KMS-11 (cell line): ENCODE data around the gene DAP.

Experiments used
- H2AFZ ChIP-seq: fragments of 200-600 bp; sonication (generic); 2 replicates; pipeline ENCODE4 v1.6.1; 2016; ENCODE audit warnings: antibody characterized with exemption, mixed run types, low read depth
- H3K27ac ChIP-seq: fragments of 200-600 bp; sonication (generic); 2 replicates; pipeline ENCODE4 v1.6.1; 2016; ENCODE audit warnings: mild to moderate bottlenecking, mixed run types
- H3K27me3 ChIP-seq: fragments of 200-600 bp; sonication (generic); 2 replicates; pipeline ENCODE4 v1.6.1; 2017; ENCODE audit warnings: mild to moderate bottlenecking, low read depth, mixed run types, moderate library complexity; ENCODE audit not compliant: insufficient read depth
- H3K36me3 ChIP-seq: fragments of 200-600 bp; sonication (generic); 2 replicates; pipeline ENCODE4 v1.6.1; 2017; ENCODE audit warnings: mild to moderate bottlenecking, mixed run types; ENCODE audit not compliant: insufficient read depth
- H3K4me1 ChIP-seq: fragments of 200-600 bp; sonication (generic); 2 replicates; pipeline ENCODE4 v1.6.1; 2016; ENCODE audit warnings: mild to moderate bottlenecking, low read depth, mixed run types; ENCODE audit not compliant: poor library complexity, severe bottlenecking
- H3K4me2 ChIP-seq: fragments of 200-600 bp; sonication (generic); 2 replicates; pipeline ENCODE4 v1.7.0; 2016; ENCODE audit warnings: mild to moderate bottlenecking, mixed run types
- H3K4me3 ChIP-seq: fragments of 200-600 bp; sonication (generic); IDR thresholded peaks from 2 replicates; pipeline ENCODE4 v1.6.1; 2017; ENCODE audit warnings: low read depth, low read length, mixed read lengths; ENCODE audit not compliant: insufficient read depth
- H3K79me2 ChIP-seq: fragments of 200-600 bp; sonication (generic); 2 replicates; pipeline ENCODE4 v1.6.1; 2016; ENCODE audit warnings: low read depth, mixed run types; ENCODE audit not compliant: insufficient read depth
- H3K9ac ChIP-seq: fragments of 200-600 bp; sonication (generic); 2 replicates; pipeline ENCODE4 v1.6.1; 2016; ENCODE audit warnings: mild to moderate bottlenecking, mixed run types
- H4K20me1 ChIP-seq: fragments of 200-600 bp; sonication (generic); 2 replicates; pipeline ENCODE4 v1.6.1; 2016; ENCODE audit warnings: mild to moderate bottlenecking, mixed run types; ENCODE audit not compliant: insufficient read depth
- CTCF ChIP-seq: fragments of 200-600 bp; sonication (generic); conservative IDR thresholded peaks from 2 replicates; pipeline ENCODE4 v1.6.1; 2017; ENCODE audit warnings: low read depth, mild to moderate bottlenecking, antibody characterized with exemption, low read length, moderate library complexity, mixed read lengths

Gene DAP

GRCh38 chr5:10685115-10685521 is 75.9 kb downstream of the DAP start:
- Histone ChIP-seq H3K27me3 (no peaks in the 10 kb centered on the region), H3K9ac (no peak overlapping the region), H3K4me3 (no peak overlapping the region), H3K36me3 (no peaks in the 10 kb centered on the region), H3K27ac (no peak overlapping the region), H4K20me1 (no peaks in the 10 kb centered on the region), H3K79me2 (no peaks in the 10 kb centered on the region), H2AFZ (no peak overlapping the region), H3K4me1 (peaks cover 12% of the 10 kb centered on the region), H3K4me2 (no peak overlapping the region)
- no peak for TF ChIP-seq CTCF

- Histone ChIP-seq H4K20me1 (no peaks in the 10 kb centered on the region), H3K4me3 (no peak overlapping the region), H3K79me2 (no peaks in the 10 kb centered on the region), H3K36me3 (no peaks in the 10 kb centered on the region), H3K4me1 (peaks cover 5% of the 10 kb centered on the region), H3K27ac (no peak overlapping the region), H3K27me3 (no peaks in the 10 kb centered on the region), H2AFZ (no peak overlapping the region), H3K9ac (no peak overlapping the region), H3K4me2 (no peak overlapping the region)
- no peak for TF ChIP-seq CTCF
Measured at GRCh38 chr5:10684303-10685086, 76.5 kb downstream of the DAP start.

GRCh38 chr5:10682801-10683525 is 78.1 kb downstream of the DAP start:
- no peaks in the 10 kb centered on the region for H3K27me3 ChIP-seq
- no peak for TF ChIP-seq CTCF
- H3K4me3 ChIP-seq: no peak overlapping the region
- H3K36me3 ChIP-seq: no peaks in the 10 kb centered on the region
- H3K27ac ChIP-seq: no peak overlapping the region
- no peaks in the 10 kb centered on the region for H3K4me1 ChIP-seq
- no peak overlapping the region for H3K4me2 ChIP-seq
- H3K79me2 ChIP-seq: no peaks in the 10 kb centered on the region
- no peak overlapping the region for H2AFZ ChIP-seq
- no peak overlapping the region for H3K9ac ChIP-seq
- H4K20me1 ChIP-seq: no peaks in the 10 kb centered on the region

- no peak for TF ChIP-seq CTCF
- Histone ChIP-seq H3K4me1 (no peaks in the 10 kb centered on the region), H3K27me3 (no peaks in the 10 kb centered on the region), H3K36me3 (no peaks in the 10 kb centered on the region), H3K4me3 (no peak overlapping the region), H3K27ac (no peak overlapping the region), H3K4me2 (no peak overlapping the region), H3K9ac (no peak overlapping the region), H2AFZ (no peak overlapping the region), H4K20me1 (no peaks in the 10 kb centered on the region), H3K79me2 (no peaks in the 10 kb centered on the region)
Measured at GRCh38 chr5:10681731-10682679, 79.0 kb downstream of the DAP start.
